Thyroid gland (tissue), 4 donors: ENCODE measurements around the gene ANXA2R. TPM values are rescaled to one million over a fixed set of nuclear protein-coding genes. Genes with fewer than 3 reads are reported as not detected.
"Not testable (repeated sequence)": the region's sequence is repeated elsewhere in the genome, so short reads cannot be mapped to it uniquely, and the experiment has no call there.

ENCODE experiments used
- DNase-seq, 2 donors: peaks; one replicate each; pipeline ENCODE4 v3.0.0-alpha.2; 2019
- H3K27ac ChIP-seq, 3 donors: fragments of 200-600 bp; sonication (generic); 1 replicate in 2 of 3; 2 replicates in 1 of 3; pipeline ENCODE4 v1.5.1; 2016 to 2019; ENCODE audit warnings: mild to moderate bottlenecking in 1 of 3, moderate library complexity in 1 of 3
- H3K27me3 ChIP-seq: fragments of 200-600 bp; sonication (generic); one replicate; pipeline ENCODE4 v1.5.1; 2019
- H3K36me3 ChIP-seq, 2 donors: fragments of 200-600 bp; sonication (generic); one replicate each; pipeline ENCODE4 v1.5.1; 2016 to 2019
- H3K4me1 ChIP-seq, 2 donors: fragments of 200-600 bp; sonication (generic); one replicate each; pipeline ENCODE4 v1.5.1; 2017 to 2019
- H3K4me3 ChIP-seq, 3 donors: fragments of 200-600 bp; sonication (generic); replicated peaks in 1 of 3; 1 replicate in 2 of 3; 2 replicates in 1 of 3; pipeline ENCODE4 v1.5.1; 2016; ENCODE audit warnings: mild to moderate bottlenecking in 1 of 3
- H3K9me3 ChIP-seq: fragments of 200-600 bp; sonication (generic); one replicate; pipeline ENCODE4 v1.5.1; 2017
- CTCF ChIP-seq, 6 experiments: fragments of 200-600 bp in 3 of 6; fragments of 450-650 bp in 3 of 6; sonication (generic) in 3 of 6; IDR thresholded peaks; one replicate each; pipeline ENCODE4 v1.5.1; 2016 to 2019; ENCODE audit warnings: antibody characterized with exemption in 6 of 6, mild to moderate bottlenecking in 2 of 6, inconsistent platforms in 1 of 6, moderate library complexity in 1 of 6
- POLR2A ChIP-seq, 2 donors: fragments of 450-650 bp; IDR thresholded peaks; one replicate each; pipeline ENCODE4 v1.6.1; 2017; ENCODE audit warnings: antibody characterized with exemption in 2 of 2, mild to moderate bottlenecking in 2 of 2, moderate library complexity in 1 of 2
- WGBS, 2 donors: methylation state at CpG; one replicate each; pipeline ENCODE4 v1.1.5; 2017; 5-methylcytosine and 5-hydroxymethylcytosine counted together
- intact Hi-C: fragments of 100-400 bp; cut with DNase I; formaldehyde crosslinking; loops from one replicate; pipeline ENCODE4 v1.15.1; 2023
- total RNA-seq, 4 donors: library from RNA; depleted of rRNA; stranded (reverse); fragments of >200 nt; gene quantifications; one replicate each; pipeline ENCODE4 v1.2.3, GENCODE V29; 2016

Gene ANXA2R
- total RNA-seq, 4 donors from 2014 or later: 1.2 to 6.3 (median 4.0) TPM

GRCh38 chr5:43036409-43036808 lies 3.7 kb downstream of the ANXA2R start:
- H3K36me3 ChIP-seq: no peaks in the 10 kb centered on the region
- peak overlapping the region in 1 of 3 donors; percentile 61 for H3K27ac ChIP-seq
- H3K27me3 ChIP-seq: peaks cover 36% of the 10 kb centered on the region
- H3K9me3 ChIP-seq: no peaks in the 10 kb centered on the region
- WGBS, 2 donors: 61 to 85% methylated on average over 1 of the region's 1 CpG
- DNase-seq: no peak
- intact Hi-C loops: loop anchor here (5.0 kb wide), 1 partner anchor 44 kb away; no protein-coding TSS in a partner anchor
- H3K4me1 ChIP-seq: peaks cover 0 to 8% of the 10 kb centered on the region in 2 donors
- TF ChIP-seq POLR2A (IDR thresholded peaks at IDR 0.05) (no peak), CTCF (IDR thresholded peaks at IDR 0.05) (no peak)
- H3K4me3 ChIP-seq: no peak overlapping the region

GRCh38 chr5:43034591-43034968 lies 5.5 kb downstream of the ANXA2R start:
- intact Hi-C loops: no loop called here
- no peak overlapping the region for H3K27ac ChIP-seq
- no peaks in the 10 kb centered on the region for H3K9me3 ChIP-seq

GRCh38 chr5:43033841-43034590 lies 6.1 kb downstream of the ANXA2R start:
- 33 to 36% methylated on average over 20 to 27 of the region's 41 CpGs for WGBS, 2 donors
- peaks cover 0 to 5% of the 10 kb centered on the region in 2 donors for H3K4me1 ChIP-seq
- H3K4me3 ChIP-seq: no peak overlapping the region
- no peaks in the 10 kb centered on the region for H3K36me3 ChIP-seq
- intact Hi-C loops: no loop called here
- no peak for TF ChIP-seq POLR2A (IDR thresholded peaks at IDR 0.05)
- no peak for TF ChIP-seq CTCF (IDR thresholded peaks at IDR 0.05)
- peak overlapping the region in 2 of 3 donors; percentile 4 to 68 for H3K27ac ChIP-seq
- H3K9me3 ChIP-seq: no peaks in the 10 kb centered on the region
- no peak for DNase-seq
- peaks cover 29% of the 10 kb centered on the region for H3K27me3 ChIP-seq

More at GRCh38 chr5:43034591-43034968, 5.5 kb downstream of the ANXA2R start:
- H3K27me3 ChIP-seq: peaks cover 29% of the 10 kb centered on the region
- no peaks in the 10 kb centered on the region for H3K36me3 ChIP-seq
- H3K4me1 ChIP-seq: peaks cover 0 to 5% of the 10 kb centered on the region in 2 donors
- H3K4me3 ChIP-seq: no peak overlapping the region
- WGBS, 2 donors: 44 to 48% methylated on average over 5 of the region's 5 CpGs
- no peak for DNase-seq
- no peak for TF ChIP-seq POLR2A (IDR thresholded peaks at IDR 0.05)
- no peak for TF ChIP-seq CTCF (IDR thresholded peaks at IDR 0.05)

GRCh38 chr5:43027054-43027785 lies 12.9 kb downstream of the ANXA2R start:
- H3K4me1 ChIP-seq: no peaks in the 10 kb centered on the region
- no peaks in the 10 kb centered on the region for H3K9me3 ChIP-seq
- DNase-seq: no peak
- no peak overlapping the region for H3K27ac ChIP-seq
- TF ChIP-seq POLR2A (IDR thresholded peaks at IDR 0.05) (no peak), CTCF (IDR thresholded peaks at IDR 0.05) (no peak)
- intact Hi-C loops: no loop called here
- no peaks in the 10 kb centered on the region for H3K36me3 ChIP-seq
- H3K4me3 ChIP-seq: no peak overlapping the region
- H3K27me3 ChIP-seq: peaks cover 15% of the 10 kb centered on the region
- 83 to 84% methylated on average over 7 of the region's 7 CpGs for WGBS, 2 donors

GRCh38 chr5:43025184-43025950 lies 14.8 kb downstream of the ANXA2R start:
- peaks cover 18% of the 10 kb centered on the region for H3K27me3 ChIP-seq

More at GRCh38 chr5:43025184-43025950, 14.8 kb downstream of the ANXA2R start:
- H3K9me3 ChIP-seq, H3K36me3 ChIP-seq, H3K4me1 ChIP-seq, H3K4me3 ChIP-seq, DNase-seq, H3K27ac ChIP-seq, intact Hi-C loops: not testable (repeated sequence)
- WGBS, 2 donors: 43 to 49% methylated on average over 25 of the region's 25 CpGs
